Astrocyte of the spinal cord (primary cell): ENCODE measurements around the gene WSB1.

ENCODE experiments used
- DNase-seq: peaks from one replicate; pipeline ENCODE4 v3.0.0; 2011; ENCODE audit warnings: low read depth, low spot score
- H3K4me3 ChIP-seq: 2 replicates; pipeline ENCODE4 v1.5.1; 2011; ENCODE audit warnings: low read depth, mild to moderate bottlenecking, low read length, moderate library complexity
- CTCF ChIP-seq: IDR thresholded peaks from 2 replicates; pipeline ENCODE4 v1.5.1; 2012; ENCODE audit warnings: low read depth, mild to moderate bottlenecking, low read length, inconsistent platforms
- in situ Hi-C: cut with HindIII; loops from 2 replicates; pipeline ENCODE4 v1.10.0; 2017; ENCODE audit warnings: low sequenced_read_pairs

Gene WSB1

DNA sequence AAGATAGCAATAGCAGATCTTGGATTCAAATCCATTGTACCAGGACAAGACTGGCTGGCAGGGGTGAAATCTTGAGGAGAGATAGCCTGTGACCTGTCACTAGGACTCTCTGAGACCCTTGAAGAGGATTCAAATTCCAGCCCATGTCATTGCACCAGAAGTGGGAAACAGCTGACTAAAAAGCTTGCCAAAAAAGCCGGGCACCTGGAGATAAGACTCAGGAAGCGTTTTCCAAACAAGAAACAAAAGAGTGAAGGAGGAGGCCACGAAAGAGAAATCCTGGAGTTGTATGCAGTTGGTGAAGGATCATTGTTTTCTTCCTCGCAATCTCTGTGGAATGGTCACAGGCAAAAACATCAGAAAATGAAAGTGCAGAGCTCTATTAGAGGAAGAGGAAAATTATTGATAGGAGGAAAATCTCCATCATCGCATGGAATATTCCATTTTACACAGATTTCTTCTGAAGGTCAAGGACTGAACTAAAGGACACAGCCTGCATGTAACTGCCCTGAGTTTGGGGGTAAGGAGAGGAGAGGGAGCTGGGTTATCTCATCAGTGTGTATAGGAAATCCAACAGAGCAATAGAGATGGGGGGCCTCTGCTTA is 9.0 kb upstream of the WSB1 start:
- no peak for DNase-seq
- in situ Hi-C loops: no loop called here
- TF ChIP-seq CTCF: no peak
- H3K4me3 ChIP-seq: no peak overlapping the region

GRCh38 chr17:27285516-27285915 is 8.4 kb upstream of the WSB1 start:
- no peak for DNase-seq
- no peak overlapping the region for H3K4me3 ChIP-seq
- TF ChIP-seq CTCF: no peak
- in situ Hi-C loops: no loop called here

- no peak overlapping the region for H3K4me3 ChIP-seq
- no peak for DNase-seq
- in situ Hi-C loops: no loop called here
- no peak for TF ChIP-seq CTCF
Measured at GRCh38 chr17:27288183-27288582, 5.7 kb upstream of the WSB1 start.

DNA sequence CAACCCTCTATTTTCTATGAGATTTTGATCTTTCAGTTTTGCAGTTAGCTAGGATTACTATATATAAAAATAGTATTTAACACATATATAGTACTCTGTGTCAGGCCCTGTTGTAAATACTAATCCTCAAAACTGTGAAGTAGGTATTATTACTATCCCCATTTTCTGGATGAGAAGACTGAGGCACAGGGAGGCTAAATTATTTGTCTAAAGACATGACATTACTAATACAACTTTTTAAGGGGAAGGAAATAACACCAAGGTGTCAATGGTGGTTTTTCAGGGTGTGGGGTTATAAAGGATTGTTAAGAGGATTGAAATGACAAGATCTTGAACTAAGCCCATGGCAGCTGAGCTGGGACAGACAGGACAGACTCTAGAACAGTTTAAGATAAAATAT is 4.1 kb upstream of the WSB1 start:
- DNase-seq: no peak
- TF ChIP-seq CTCF: no peak
- in situ Hi-C loops: no loop called here
- H3K4me3 ChIP-seq: no peak overlapping the region

- no peak for DNase-seq
- no peak overlapping the region for H3K4me3 ChIP-seq
- in situ Hi-C loops: no loop called here
- TF ChIP-seq CTCF: no peak
Measured at GRCh38 chr17:27290916-27291598, 2.9 kb upstream of the WSB1 start.

- no peak for TF ChIP-seq CTCF
- DNase-seq: no peak
- in situ Hi-C loops: no loop called here
- H3K4me3 ChIP-seq: no peak overlapping the region
Measured at GRCh38 chr17:27293359-27293897, 486 bp upstream of the WSB1 start.
